HG03378 (cell line): ENCODE data around the gene SLC16A8.

Experiments
- ATAC-seq: cut with Tn5 transposase; IDR thresholded peaks from one replicate; pipeline ENCODE4 v1.9.1; 2021; ENCODE audit warnings: mild to moderate bottlenecking, moderate library complexity; ENCODE audit not compliant: unreplicated experiment

SLC16A8 gene

DNA sequence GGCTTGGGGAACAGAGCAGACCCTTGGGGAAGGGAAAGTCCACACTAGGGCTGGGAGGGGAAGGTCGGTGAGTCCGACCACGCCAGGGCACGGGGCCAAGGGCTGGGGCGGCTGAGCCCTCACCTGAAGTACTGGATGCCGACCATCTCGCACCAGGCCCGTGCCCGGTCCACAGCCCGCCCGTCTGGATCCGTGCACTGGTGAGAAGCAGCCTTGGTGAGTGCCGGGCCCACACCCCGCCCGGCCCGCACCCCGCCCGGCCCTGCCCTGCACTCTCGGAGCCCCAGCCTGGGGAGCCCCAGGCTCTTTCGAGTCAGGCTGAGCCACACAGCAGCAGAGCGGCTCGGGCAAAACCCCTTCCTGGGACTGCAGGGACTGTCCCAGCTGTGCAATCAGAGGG, 28.4 kb upstream of the SLC16A8 start:
- no peak for ATAC-seq

DNA sequence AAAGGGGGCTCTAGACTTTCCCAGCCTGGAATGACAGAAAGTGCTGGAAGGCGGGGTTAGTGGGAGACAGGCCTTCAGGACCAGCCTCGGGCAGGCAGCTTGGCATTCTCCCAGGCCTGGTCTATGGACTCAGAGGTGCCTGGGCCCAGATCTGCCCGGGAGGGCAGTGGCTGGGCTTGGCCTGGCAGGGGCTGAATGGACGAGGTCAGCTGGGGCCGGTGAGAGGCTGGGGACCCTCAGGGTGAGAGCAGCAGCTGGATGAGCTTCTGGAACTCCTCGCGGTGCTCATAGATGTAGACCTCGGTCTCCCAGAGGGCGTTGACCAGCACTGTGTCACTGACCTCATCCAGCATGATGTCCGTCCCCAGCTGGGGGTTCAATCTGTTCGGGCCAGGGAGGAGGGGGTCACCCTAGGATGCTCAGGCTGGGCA, 28.0 kb upstream of the SLC16A8 start:
- no peak for ATAC-seq

DNA sequence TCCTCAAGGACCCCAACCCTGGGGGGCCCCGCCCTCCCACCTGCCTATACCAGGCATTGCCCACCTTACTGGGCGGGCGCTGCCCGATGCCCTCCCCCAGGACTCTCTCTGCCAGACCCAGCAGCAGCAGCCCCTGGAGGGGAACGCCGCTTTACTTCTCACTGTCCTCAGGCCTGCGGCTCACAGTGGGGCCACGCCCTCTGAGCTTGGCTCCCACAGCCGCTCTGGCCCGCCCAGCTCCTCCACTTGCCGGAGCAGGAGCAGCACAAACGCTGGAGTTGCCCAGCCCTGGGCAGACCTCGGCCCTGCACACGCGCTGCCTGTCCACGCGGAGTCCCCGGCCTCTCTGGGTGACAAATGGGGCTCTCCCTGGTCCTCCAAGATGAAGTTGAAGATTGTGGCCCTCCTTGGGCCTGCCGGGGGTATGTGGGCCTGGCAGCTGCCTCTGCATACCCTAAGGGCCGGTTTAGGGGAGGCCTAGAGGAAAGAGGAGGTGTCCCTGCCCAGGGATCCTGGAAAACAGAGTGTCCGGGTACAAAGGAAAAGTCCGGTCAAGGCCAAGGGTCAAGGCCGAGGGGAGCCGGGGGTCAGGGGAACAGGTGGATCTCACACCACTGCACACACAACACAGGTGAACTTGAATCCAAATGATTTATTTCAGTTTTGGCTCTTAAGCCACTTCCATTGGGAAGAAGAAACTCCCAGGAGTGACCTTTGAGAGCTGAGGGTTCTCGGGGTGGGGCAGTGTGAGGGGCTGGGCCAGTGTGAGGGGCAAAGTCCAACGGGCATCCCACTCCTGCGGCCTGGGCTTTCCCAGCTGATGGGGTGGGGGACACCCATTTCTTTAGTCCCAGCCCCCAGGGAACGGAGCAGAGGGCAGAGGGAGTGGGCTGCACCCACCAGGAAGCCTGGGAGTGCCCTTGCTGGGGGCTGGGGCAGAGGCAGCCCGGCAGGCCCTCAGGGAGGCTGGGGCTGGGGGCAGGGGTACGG, 27.2 kb upstream of the SLC16A8 start:
- ATAC-seq: no peak

DNA sequence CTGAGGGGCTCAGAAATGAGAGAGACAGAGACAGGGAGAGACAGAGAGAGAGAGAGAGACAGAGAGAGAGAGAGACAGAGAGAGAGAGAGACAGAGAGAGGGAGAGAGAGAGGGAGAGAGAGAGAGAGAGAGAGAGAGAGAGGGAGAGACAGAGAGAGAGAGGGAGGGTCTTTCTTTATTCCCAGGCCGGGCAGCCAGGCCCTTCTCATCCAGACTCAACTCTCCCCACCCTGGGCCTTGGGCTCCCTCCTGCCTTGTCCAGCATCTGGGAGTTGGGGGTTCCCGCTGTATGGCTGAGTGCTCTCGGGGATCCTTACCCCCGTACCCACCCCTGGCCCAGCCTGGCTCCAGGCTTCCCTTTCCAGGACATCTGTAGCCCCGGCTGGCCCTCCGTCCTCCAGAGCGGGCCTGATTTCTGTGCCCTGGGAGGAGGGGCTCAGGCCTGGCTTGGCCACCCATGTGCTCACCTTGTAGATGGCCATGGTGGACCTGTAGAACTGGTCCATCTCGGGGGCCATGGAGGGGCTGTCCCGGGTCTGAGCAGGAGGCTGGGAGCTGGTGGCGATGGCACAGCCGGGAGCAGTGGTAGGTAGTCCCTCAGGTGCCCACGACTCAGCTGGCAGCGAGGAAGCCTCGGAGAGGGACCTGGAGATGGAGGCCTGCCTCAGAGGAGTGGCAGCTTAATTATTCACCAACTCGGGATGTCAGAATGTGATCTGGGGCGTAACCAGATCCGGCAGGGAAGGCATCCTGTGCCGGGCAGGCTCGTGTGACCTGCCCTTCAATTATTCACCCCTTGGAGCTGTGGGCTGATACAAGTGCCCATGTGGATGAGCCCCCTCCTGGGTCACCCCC, 26.3 kb upstream of the SLC16A8 start, which contains the start of gene BAIAP2L2:
Gene BAIAP2L2 (minus strand): TSS at position 677 of the 855 bp plus-strand sequence. CDS start 159 bp downstream, at position 518.
- ATAC-seq: no peak

DNA sequence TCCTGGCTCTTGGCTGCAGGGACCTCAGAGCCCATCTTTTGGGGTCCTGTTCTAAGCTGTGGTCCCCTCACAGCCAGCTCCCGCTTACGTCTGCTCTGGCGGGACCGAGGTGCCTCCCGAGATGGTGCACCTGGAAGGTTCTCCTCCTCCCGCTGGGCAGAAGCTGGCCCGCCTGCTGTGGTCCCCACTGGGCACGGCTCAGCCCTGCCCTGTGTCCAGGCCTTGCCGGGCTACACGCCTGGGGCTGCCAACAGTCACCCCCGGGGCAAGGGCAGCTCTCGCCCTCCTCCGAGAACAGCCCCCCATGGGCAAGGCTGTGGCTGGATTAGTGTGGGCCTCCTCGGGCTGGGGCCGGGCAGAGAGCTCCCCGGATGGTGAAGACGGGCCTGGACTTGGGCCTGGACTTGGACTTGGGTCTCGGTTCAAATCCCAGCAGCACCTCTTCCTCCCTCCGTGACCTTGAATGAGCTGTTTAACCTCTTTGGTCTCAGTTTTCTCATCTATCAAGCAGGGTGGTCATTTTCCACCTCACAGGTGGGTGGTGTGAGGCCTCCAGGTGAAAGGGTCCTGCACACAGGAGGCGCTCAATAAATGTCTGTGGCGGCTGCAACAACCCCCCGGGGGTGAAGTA, 25.5 kb upstream of the SLC16A8 start:
- no peak for ATAC-seq

DNA sequence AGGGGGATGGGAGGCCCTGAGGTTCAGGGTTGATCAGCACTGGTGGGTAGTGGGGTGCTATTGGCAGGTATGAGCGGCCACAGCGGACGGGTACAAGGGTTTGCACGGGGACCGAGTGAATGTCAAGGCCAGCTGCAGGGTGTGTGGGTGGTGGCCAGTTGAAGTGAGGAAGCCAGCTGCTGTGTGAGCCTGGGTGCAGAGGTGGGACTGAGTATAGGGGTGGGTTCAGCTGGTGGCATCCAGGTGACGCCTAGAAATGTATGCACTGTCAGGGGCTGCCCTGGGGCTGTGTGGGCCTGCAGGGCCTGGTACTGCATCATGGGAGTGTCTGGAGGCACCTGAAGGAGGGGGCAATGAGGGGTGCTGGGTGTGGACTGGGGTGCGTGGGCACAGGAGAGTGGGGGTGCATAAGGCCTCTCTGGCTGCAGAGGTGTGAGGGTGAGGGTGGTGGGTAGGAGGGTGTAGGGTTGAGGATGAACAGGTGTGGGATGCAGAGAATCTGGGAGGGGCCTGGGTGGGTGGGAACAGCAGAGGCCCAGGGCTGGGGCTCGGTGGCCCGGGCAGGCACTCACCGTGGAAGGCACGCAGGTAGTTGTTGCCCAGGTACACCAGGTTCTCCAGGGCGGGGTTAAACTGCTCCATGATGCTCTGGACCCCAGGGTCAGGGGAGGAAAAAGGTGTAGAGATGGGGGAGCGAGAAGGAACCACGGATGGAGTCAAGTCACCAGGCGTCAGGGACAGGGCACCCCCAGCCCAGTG, 24.8 kb upstream of the SLC16A8 start:
- ATAC-seq: no peak

DNA sequence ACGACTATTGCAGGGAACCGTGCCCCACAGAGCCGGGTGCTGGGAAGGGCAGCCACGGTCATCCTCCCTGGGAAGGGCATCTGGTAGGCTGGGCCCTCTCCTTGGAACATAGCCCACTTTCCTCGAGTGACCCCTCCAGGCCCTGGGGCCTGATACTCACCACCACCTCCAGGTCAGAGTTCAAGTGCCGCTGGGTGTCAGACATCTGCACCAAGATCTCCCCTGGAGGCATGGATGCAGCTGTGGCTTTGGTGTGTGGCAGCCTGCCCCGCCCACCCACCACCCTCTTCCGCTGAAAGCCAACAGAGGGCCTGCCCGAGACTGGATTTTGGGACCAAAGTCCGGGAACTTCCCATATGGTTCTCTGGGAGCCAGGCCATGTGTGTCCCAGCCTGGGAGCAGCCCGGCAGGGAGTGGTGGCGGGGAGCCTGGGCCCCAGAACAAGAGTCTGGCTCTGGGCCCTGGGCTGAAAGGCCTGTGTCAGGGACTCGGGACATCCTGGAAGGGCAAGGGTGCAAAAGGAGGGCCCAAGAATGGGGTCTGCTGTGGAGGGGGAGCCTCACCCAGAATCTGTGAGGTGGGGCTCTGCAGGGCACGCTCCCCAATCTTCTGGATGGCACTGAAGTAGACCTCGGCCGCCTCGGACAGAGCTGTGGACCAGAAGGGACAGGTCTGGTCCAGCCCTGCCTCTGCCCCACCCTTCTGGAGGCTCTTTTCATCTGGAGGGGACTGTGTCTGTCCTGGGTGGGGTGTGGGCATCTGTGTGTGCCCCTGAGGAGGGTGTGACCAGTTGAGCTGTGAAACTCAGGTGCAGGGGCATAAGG, 23.9 kb upstream of the SLC16A8 start:
- no peak for ATAC-seq

DNA sequence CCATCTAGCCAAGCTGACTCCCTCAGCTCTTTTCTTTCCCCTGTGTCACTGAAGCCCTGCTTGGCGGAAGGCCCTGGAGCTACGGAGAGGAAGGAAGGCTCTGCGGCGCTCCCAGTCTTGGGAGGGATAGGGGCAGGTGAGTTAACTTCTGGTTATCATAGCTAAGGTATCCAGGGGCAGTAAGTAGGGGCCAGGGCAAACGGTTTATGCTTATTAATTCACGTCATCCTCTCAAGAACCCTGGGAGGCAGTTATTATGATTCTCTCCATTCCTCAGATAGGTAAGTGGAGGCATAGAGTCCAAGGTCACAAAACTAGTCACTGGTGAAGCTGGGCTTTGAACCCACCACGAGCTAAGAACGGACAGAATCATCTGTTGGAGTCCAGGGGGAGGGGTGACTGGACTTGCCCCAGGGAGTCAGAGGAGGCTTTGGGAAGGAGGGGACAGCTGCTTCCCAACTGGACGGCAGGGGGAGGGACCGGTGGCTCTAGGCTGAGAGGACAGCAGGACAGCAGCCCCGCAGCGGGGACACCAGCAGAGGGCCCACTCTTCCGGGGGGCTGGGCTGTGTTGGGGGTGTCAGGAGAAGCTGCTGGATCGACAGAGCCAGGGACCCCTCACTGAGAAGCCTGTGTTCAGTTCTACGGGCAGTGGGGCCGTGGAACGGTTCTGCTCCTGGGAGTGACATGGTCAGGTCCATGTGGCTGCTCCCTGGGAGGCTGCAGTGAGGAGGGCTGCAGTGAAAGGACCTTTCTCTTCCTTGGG, 23.0 kb upstream of the SLC16A8 start:
- no peak for ATAC-seq

DNA sequence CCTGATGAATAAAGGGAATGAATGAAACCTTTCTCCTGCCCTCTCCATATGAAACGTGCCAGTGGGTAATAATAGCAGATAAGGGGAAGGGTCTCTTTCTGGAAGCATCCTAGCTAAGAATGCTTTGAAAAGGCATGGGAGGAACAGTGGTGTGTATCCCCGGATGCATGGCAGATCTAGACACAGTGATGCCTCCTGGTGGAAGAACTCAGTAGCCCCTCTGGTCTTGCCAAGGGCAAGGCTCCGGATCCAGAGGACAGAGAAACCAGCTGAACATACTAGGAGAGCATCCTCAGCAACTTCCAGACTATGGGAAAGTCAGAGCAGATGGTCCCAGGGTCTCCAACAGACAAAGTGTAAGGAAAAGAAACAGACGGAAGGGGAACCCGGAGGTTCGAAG, 20.1 kb upstream of the SLC16A8 start:
- ATAC-seq: no peak

DNA sequence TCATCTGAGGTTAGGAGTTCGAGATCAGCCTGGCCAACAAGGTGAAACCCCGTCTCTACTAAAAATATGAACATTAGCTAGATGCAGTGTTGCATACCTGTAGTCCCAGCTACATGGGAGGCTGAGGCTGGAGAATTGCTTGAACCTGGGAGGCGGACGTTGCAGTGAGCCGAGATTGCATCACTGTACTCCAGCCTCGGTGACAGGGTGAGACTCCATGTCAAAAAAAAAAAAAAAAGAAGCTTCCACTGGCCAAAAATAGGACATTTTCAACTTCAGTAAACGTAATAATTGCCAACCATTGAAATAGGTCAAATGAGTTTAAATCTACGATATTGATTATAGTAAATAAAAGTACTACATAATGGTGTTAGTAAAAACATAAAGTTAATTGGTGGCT, 19.7 kb upstream of the SLC16A8 start:
- no peak for ATAC-seq

DNA sequence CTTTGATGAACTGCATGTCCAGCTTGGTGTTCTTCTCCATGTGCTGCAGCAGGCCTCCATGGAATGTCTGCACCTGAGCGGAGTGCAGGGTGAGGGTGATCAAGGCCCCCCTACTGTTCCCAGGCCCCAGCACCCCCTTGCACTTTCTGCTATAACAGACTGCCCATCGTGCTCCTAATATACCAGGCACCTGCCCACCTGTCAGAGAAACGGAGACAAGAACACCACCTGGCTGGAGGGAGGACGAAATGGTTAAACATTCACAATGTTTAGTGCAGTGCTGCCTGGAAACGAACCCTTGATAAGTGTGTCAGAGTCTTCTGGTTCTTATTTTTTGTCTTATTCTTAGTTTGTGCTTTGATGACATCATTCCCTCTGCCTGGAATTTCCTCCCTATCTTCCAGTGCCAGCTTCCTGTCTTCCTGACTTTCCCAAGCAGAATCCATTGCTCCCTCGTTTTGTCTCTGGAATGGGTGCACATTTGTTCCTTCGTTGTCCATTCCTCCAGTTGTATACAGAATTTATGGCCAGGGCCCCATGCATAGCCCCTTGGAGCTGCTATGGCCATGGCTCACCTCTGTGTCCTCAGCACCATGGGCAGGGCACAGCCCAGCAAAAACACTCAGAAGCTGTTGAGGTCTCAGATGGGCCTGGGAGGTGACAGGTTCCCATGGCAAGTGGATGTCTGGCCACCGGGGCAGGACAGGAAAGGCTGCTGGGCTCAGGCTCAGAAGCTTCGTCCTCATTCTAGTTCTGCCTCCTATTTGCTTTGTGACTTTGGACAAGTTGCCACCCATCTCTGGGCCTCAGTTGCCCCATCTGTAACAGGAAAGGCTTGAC, 14.6 kb upstream of the SLC16A8 start:
- ATAC-seq: no peak

DNA sequence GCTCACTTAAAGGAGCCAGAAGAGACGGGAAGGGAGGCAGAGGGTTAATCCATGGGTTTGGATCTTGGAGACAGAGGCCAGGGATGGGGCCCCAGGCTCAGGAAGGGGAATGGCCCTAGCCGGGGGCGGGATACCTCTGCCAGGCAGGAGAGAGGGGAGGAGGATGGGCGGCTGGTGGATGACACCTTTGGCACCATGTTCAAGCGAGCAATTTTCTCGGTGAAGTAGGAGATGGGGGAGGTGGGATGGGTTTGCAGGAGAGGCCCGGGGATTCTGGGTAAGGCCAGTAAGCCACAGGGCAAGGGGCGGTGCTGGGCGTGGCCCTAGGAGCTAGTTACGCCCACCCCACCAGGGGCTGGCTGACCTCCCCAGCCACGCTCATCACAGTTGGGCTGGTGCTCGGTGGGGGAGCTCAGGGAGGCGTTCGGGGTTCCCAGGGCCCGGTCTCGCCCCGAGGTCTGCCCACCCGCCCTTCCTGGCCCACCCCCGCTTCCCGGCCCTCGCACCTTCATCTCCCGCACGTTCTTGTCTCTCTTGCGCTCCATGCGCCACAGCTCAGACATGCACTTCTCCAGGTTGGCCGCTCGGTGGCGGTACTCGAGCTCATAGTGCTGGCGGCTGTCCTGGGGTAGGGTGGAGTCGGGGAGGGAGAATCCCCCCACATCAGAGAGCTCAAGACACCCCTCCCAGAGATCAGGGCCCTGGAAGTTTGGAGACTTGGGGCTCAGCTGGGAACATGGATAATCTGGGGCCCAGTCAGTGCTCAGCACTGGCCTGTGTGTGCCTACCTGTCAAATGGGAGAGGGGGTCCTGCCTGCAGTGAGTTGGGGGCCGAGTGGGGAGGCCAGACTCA, 13.8 kb upstream of the SLC16A8 start:
- no peak for ATAC-seq

DNA sequence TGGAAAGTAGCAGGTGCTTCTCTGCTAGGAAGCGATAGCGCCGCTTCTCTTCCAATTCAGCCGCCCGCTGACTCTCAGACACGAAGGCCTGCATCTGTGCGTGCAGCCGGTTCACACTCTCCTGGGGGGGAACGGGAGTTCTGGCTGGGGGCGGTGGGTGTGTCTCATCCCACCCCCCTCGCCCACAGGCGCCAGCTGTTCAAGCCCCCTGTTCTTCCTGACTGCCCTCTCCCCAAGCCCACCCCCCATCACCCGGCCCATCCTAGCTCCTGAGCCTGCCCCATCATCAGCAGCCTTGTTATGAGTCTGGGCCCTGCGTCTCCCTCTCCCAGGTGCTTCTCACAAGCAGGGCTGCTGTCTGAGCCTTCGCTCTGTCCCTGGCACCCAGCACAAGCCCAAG, 13.1 kb upstream of the SLC16A8 start:
- ATAC-seq: no peak

DNA sequence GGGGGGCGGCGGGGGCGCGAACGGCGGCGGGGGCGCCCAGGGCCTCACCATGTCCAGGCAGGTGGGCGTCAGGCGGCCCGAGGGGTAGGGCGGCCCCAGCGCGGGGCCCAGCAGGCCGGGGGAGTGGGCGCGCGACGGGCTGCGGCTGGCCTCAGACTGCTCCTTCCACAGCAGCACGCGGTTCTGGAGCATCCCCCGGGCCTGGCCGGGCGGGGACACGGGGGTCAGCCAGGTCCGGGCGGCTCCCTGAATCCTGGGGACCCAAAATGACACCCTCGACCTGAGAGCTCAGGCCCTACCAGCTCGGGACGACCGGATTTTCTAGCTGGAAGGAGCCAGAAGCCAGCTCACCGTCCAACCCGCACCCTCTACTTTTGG, 5.5 kb upstream of the SLC16A8 start:
- ATAC-seq: no peak

DNA sequence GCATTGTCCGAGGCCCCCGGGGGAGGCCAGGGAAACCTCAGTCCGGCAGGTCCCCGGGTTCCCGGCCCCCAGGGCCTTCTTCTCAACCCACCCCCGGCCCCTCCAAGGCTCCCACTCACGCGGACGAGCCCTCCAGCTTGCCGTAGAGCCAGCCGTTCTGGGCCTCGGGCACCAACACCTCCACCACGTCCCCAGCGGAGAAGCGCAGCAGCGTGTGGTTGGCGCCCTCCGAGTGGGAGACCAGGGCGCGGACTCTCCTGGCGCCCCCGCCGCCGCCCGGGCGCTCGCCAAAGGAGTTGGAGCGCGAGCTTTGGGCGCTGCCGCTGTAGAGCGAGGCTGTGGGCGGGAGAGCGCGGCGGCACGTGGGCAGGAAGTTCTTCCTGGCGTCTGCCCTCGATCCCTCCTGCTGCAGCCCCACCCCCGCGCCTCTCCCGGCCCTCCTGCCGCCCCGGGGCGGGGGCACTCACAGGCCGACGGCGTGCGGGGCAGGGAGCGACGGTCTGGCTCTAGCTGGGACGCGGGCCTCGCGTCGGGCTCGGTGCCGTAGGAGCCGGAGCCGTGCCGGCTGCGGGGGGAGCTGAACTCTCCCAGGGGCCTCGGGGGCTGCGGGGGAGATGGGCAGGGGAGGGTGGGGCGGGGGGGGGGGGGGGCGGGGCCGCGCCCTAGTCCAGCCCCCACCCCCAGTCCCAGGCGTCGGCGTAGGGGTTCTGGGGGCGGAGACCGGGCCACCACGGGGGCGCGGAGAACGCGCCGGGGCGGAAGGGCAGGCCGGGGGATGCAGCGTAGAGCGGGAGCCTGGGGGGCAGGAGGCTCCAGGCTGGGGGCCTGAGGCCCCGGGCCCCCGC, 4.9 kb upstream of the SLC16A8 start:
- ATAC-seq: no peak

DNA sequence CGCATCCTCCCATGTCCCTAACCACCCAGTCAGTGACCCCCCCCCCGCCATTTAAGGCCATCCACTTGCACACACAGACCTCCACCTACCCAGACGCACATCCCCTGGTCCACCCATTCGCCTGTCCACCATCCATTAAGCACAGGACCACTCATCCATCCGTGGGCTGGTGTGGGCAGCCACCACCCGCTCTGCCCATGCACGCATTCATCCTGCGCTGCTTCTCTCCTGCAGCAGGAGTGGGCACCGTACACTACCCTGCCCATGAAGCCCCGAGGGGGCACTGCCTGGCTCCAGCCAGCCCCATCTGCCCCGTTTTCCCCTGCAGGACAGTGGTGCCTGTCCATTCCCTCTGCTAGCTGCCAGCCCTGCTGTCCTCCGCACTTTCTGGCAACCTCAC, 3.9 kb upstream of the SLC16A8 start:
- ATAC-seq: no peak
